H1 (cell line): Measurements from ENCODE around the gene FRMD4B. TPM values are rescaled to one million over a fixed set of nuclear protein-coding genes. Genes with fewer than 3 reads are reported as not detected.

Experiments
- RFX5 ChIP-seq: IDR thresholded peaks from 2 replicates; pipeline ENCODE4 v1.6.1; 2011; ENCODE audit warnings: low read depth, low read length, improper control_type of control experiment, borderline replicate concordance
- YY1 ChIP-seq: IDR thresholded peaks from 2 replicates; pipeline ENCODE4 v1.6.1; 2011; ENCODE audit warnings: low read depth, mild to moderate bottlenecking, low read length
- polyA plus RNA-seq, 7 experiments: library from polyadenylated mRNA; depleted of rRNA in 3 of 7; stranded (reverse) in 5 of 7; unstranded in 2 of 7; fragments of >200 nt in 5 of 7; fragments of 200-250 nt in 2 of 7; gene quantifications; 1 replicate in 5 of 7; 2 replicates in 1 of 7; 4 replicates in 1 of 7; pipeline versions ENCODE4 v1.2.1 to v1.2.3, GENCODE V29; 2011 to 2013; ENCODE audit warnings: missing spikeins in 2 of 7, mixed read lengths in 2 of 7
- total RNA-seq: library from RNA; stranded (reverse); fragmentation: NEBNext Ultra II Directional; extraction: Animal tissue kit (Norgen Biotek cat#: 25700); gene quantifications from 2 replicates; pipeline ENCODE4 v1.2.1, GENCODE V29; 2021

The FRMD4B gene
- total and polyA plus RNA-seq, 2 of the 8 experiments (the other 6 are each of a cell fraction or from before 2014, with no cell fraction given): 2.7 to 7.2 TPM

- TF ChIP-seq RFX5 (no peak), YY1 (no peak)
Measured at GRCh38 chr3:69353503-69353902, 32.4 kb downstream of the FRMD4B start (continued).
